Erythroblast (primary cell): ENCODE data around the gene PRICKLE2.

Experiments
- GATA1 ChIP-seq: IDR thresholded peaks from 2 replicates; pipeline ENCODE4 v1.6.1; 2011; ENCODE audit warnings: low read depth, mild to moderate bottlenecking, control low read depth, low read length, moderate library complexity
- POLR2A ChIP-seq: IDR thresholded peaks from 2 replicates; pipeline ENCODE4 v1.6.1; 2011; ENCODE audit warnings: mild to moderate bottlenecking, low read length

DNA sequence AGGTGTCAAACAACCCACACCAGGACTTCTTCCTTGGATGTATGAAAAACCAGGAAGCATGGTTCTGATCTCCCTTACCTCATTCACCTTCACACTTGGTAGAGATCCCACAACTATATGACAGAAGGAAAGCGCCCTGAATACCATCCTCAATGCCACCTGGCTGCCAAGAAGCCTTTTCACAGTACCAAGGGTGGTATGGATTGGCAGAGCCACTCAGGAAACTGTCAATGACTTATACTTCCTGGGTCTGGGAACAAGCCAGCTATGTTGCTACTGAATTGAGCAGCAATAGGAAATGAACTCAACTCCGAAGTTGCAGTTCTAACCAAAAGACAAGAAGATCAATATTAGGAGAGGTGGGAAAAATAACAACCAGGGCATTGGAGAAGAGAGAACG, 129.5 kb downstream of the PRICKLE2 start:
- TF ChIP-seq POLR2A (no peak), GATA1 (no peak)
